MCF 10A (cell line): ENCODE data around the gene DDX25. TPM values are rescaled to one million over a fixed set of nuclear protein-coding genes. Genes with fewer than 3 reads are reported as not detected.

Experiments used
- BruUV-seq: library from RNA; stranded (reverse); fragments of 400-500 nt; replicated peaks from 2 replicates; lab custom pipeline; 2021; lab: Mats Ljungman, UMichigan
- CTCF ChIA-PET: fragments of 300-600 bp; sonication (Branson Sonifier 250); formaldehyde crosslinking; extraction: SDS; loops from one replicate; lab custom pipeline; 2021; ENCODE audit warnings: antibody characterized with exemption, inconsistent platforms; lab: Yijun Ruan, JAX
- POLR2A ChIA-PET: fragments of 300-600, 350-650 bp; sonication (Branson Sonifier 250); formaldehyde crosslinking; extraction: SDS; loops from one replicate; lab custom pipeline; 2020; ENCODE audit warnings: antibody characterized with exemption, inconsistent platforms; lab: Yijun Ruan, JAX
- DNase-seq: peaks from one replicate; pipeline ENCODE4 v3.0.0-alpha.2; 2018; ENCODE audit not compliant: unreplicated experiment
- H3K27ac Mint-ChIP-seq: one replicate; pipeline ENCODE4 v1.8.0; 2022; ENCODE audit warnings: mild to moderate bottlenecking, low read depth, mixed read lengths; ENCODE audit not compliant: unreplicated experiment
- H3K27me3 Mint-ChIP-seq: one replicate; pipeline ENCODE4 v1.8.0; 2022; ENCODE audit warnings: mixed read lengths; ENCODE audit not compliant: insufficient read depth, unreplicated experiment
- H3K36me3 Mint-ChIP-seq: one replicate; pipeline ENCODE4 v1.8.0; 2022; ENCODE audit warnings: mild to moderate bottlenecking, moderate library complexity, mixed read lengths; ENCODE audit not compliant: insufficient read depth, unreplicated experiment
- H3K4me1 Mint-ChIP-seq: one replicate; pipeline ENCODE4 v1.8.0; 2022; ENCODE audit warnings: mixed read lengths; ENCODE audit not compliant: insufficient read depth, unreplicated experiment
- H3K4me3 Mint-ChIP-seq: one replicate; pipeline ENCODE4 v1.8.0; 2022; ENCODE audit warnings: mild to moderate bottlenecking, moderate library complexity, mixed read lengths; ENCODE audit not compliant: unreplicated experiment
- H3K9me3 Mint-ChIP-seq: one replicate; pipeline ENCODE4 v1.8.0; 2022; ENCODE audit warnings: mixed read lengths; ENCODE audit not compliant: unreplicated experiment
- CTCF ChIP-seq: fragments of 200-600 bp; IDR thresholded peaks from one replicate; pipeline ENCODE4 v1.8.0; 2022; ENCODE audit warnings: antibody characterized with exemption, mild to moderate bottlenecking; ENCODE audit not compliant: unreplicated experiment
- intact Hi-C: fragments of 100-400 bp; cut with micrococcal nuclease; formaldehyde crosslinking; loops from 2 replicates; pipeline ENCODE4 v1.14.1; 2022
- total RNA-seq: library from RNA; stranded (reverse); gene quantifications from 2 replicates; pipeline ENCODE4 v1.2.3, GENCODE V29; 2022

DDX25 gene
- total RNA-seq, 1 experiment from 2014 or later = not detected

GRCh38 chr11:125887373-125888324 lies 16.7 kb upstream of the DDX25 start, which contains the start of gene HYLS1:
HYLS1 (plus strand) TSS chr11:125887668; CDS start chr11:125899369, 11,701 bp downstream.
- Mint-ChIP-seq H3K4me1 (peaks cover 15% of the 10 kb centered on the region), H3K4me3 (peak within 1 kb of the TSS; percentile 83), H3K27ac (peak within 1 kb of the TSS; percentile 70), H3K27me3 (no peaks in the 10 kb centered on the region), H3K36me3 (no peaks in the 10 kb centered on the region), H3K9me3 (no peaks in the 10 kb centered on the region)
- intact Hi-C loops = no loop called here
- POLR2A ChIA-PET = interaction anchor here (0.6 to 3.0 kb wide), 20 partner anchors 9 to 1214 kb away, joined by 3 to 25 read pairs (median 4); partner anchors contain the start of genes CHEK1, EI24, PUS3 and RPUSD4
- CTCF ChIA-PET = interaction anchor here (0.5 to 2.3 kb wide), 19 partner anchors 8 to 1893 kb away, joined by 3 to 18 read pairs (median 4); partner anchors contain the start of genes PUS3 and STT3A
- no peak for TF ChIP-seq CTCF
- peak; percentile 96 for DNase-seq
- BruUV-seq = no TSS peak

- DNase-seq = no peak
- Mint-ChIP-seq H3K4me3 (no peak overlapping the region), H3K27me3 (no peaks in the 10 kb centered on the region), H3K4me1 (peaks cover 19% of the 10 kb centered on the region), H3K9me3 (no peaks in the 10 kb centered on the region), H3K27ac (peak overlapping the region; percentile 8), H3K36me3 (peaks cover 19% of the 10 kb centered on the region)
- POLR2A ChIA-PET = interaction anchor here (0.6 to 1.8 kb wide), 2 partner anchors 12 to 679 kb away, joined by 5 to 10 read pairs; partner anchors contain the start of gene PUS3
- TSS peak; percentile 2 for BruUV-seq
- intact Hi-C loops = no loop called here
- no peak for TF ChIP-seq CTCF
- CTCF ChIA-PET = interaction anchor here (0.6 to 0.9 kb wide), 2 partner anchors 747 to 936 kb away, joined by 3 read pairs; partner anchors contain the start of gene CCDC15
Observed at GRCh38 chr11:125890447-125891100, 13.7 kb upstream of the DDX25 start.

GRCh38 chr11:125892071-125892470 lies 12.2 kb upstream of the DDX25 start:
- POLR2A ChIA-PET = interaction anchor here (1.8 kb wide), 1 partner anchor 11 kb away, joined by 12 read pairs; the partner anchor contains the start of gene PUS3
- TF ChIP-seq CTCF = no peak
- H3K4me3 Mint-ChIP-seq = no peak overlapping the region
- no peak overlapping the region for H3K27ac Mint-ChIP-seq
- H3K4me1 Mint-ChIP-seq = peaks cover 27% of the 10 kb centered on the region
- BruUV-seq = no TSS peak
- no peaks in the 10 kb centered on the region for H3K9me3 Mint-ChIP-seq
- CTCF ChIA-PET = interaction anchor here (0.6 to 1.0 kb wide), 3 partner anchors 167 to 302 kb away, joined by 3 read pairs; no protein-coding TSS in a partner anchor
- intact Hi-C loops = no loop called here
- H3K36me3 Mint-ChIP-seq = peaks cover 28% of the 10 kb centered on the region
- no peak for DNase-seq
- H3K27me3 Mint-ChIP-seq = no peaks in the 10 kb centered on the region
